H1 (cell line): ENCODE results near the gene ECD. TPM values are rescaled to one million over a fixed set of nuclear protein-coding genes. Genes with fewer than 3 reads are reported as not detected.

Experiments
- CTCF ChIA-PET: fragments of 300-600 bp; sonication (Branson Sonifier 250); formaldehyde crosslinking; loops from one replicate; lab custom pipeline; 2021; ENCODE audit not compliant: partially characterized antibody; lab: Charles Lee
- POLR2A ChIA-PET: fragments of 300-600 bp; sonication (Branson Sonifier 250); formaldehyde crosslinking; loops from one replicate; lab custom pipeline; 2021; ENCODE audit warnings: inconsistent platforms; ENCODE audit not compliant: partially characterized antibody; lab: Charles Lee
- DNase-seq, 2 experiments: peaks; one replicate each; pipeline versions ENCODE4 v3.0.0 to v3.0.0-alpha.2; 2010 to 2022; ENCODE audit warnings: low spot score in 2 of 2, low read depth in 1 of 2, mixed read lengths in 1 of 2
- FAIRE-seq: peaks from 2 replicates; lab custom pipeline; 2011; peaks lifted over from hg19 to GRCh38; lab: Jason Lieb, UNC
- H2AFZ ChIP-seq: 2 replicates; pipeline ENCODE4 v1.8.1; 2012; ENCODE audit warnings: low read length, inconsistent platforms
- H2AK5ac ChIP-seq: 2 replicates; pipeline ENCODE4 v1.6.1; 2013; ENCODE audit warnings: low read depth, low read length
- H2BK120ac ChIP-seq: replicated peaks from 2 replicates; pipeline ENCODE3; 2013; ENCODE audit warnings: low read depth, low read length, inconsistent platforms
- H2BK12ac ChIP-seq: 2 replicates; pipeline ENCODE4 v1.6.1; 2013; ENCODE audit warnings: low read depth, low read length
- H2BK15ac ChIP-seq: 2 replicates; pipeline ENCODE4 v1.6.1; 2013; ENCODE audit warnings: low read length
- H2BK20ac ChIP-seq: 2 replicates; pipeline ENCODE4 v1.6.1; 2013; ENCODE audit warnings: low read length
- H2BK5ac ChIP-seq: 2 replicates; pipeline ENCODE4 v1.6.1; 2013; ENCODE audit warnings: low read depth, low read length
- H3K14ac ChIP-seq: 2 replicates; pipeline ENCODE4 v1.6.1; 2013; ENCODE audit warnings: inconsistent platforms; ENCODE audit not compliant: insufficient read length
- H3K18ac ChIP-seq: 2 replicates; pipeline ENCODE4 v1.6.1; 2013; ENCODE audit warnings: low read length; ENCODE audit errors: extremely low read depth
- H3K23ac ChIP-seq: 2 replicates; pipeline ENCODE4 v1.6.1; 2013; ENCODE audit warnings: inconsistent platforms; ENCODE audit not compliant: insufficient read length
- H3K23me2 ChIP-seq: 2 replicates; pipeline ENCODE4 v1.6.1; 2013; ENCODE audit warnings: low read depth, low read length
- H3K27ac ChIP-seq: 2 replicates; pipeline ENCODE4 v1.6.1; 2011; ENCODE audit warnings: low read depth, low read length, inconsistent platforms
- H3K27me3 ChIP-seq, 4 experiments: replicated peaks in 1 of 4; 1 replicate in 1 of 4; 2 replicates in 3 of 4; pipeline versions ENCODE4 v1.6.1 to v1.8.1; 2011 to 2013; ENCODE audit warnings: low read length in 3 of 4, mild to moderate bottlenecking in 3 of 4, inconsistent platforms in 2 of 4, mixed read lengths in 2 of 4, moderate library complexity in 1 of 4; ENCODE audit not compliant: control insufficient read depth in 3 of 4, insufficient read depth in 3 of 4; ENCODE audit errors: extremely low read depth in 1 of 4
- H3K36me3 ChIP-seq, 4 experiments: 2 replicates each; pipeline versions ENCODE4 v1.6.1 to v1.8.1; 2011 to 2013; ENCODE audit warnings: mild to moderate bottlenecking in 4 of 4, low read length in 3 of 4, moderate library complexity in 2 of 4, control low read depth in 1 of 4, inconsistent platforms in 1 of 4; ENCODE audit not compliant: insufficient read depth in 4 of 4, control insufficient read depth in 2 of 4
- H3K4ac ChIP-seq: replicated peaks from 2 replicates; pipeline ENCODE3; 2013; ENCODE audit warnings: low read length, low read depth, mixed read lengths, inconsistent platforms; ENCODE audit not compliant: insufficient read length
- H3K4me1 ChIP-seq, 4 experiments: replicated peaks in 1 of 4; 1 replicate in 1 of 4; 2 replicates in 3 of 4; pipeline versions ENCODE4 v1.6.1 to v1.8.1; 2011 to 2013; ENCODE audit warnings: low read length in 3 of 4, inconsistent platforms in 2 of 4, mixed read lengths in 1 of 4; ENCODE audit not compliant: insufficient read depth in 4 of 4, control insufficient read depth in 3 of 4
- H3K4me2 ChIP-seq, 2 experiments: 2 replicates each; pipeline versions ENCODE4 v1.6.1 to v1.8.1; 2011 to 2013; ENCODE audit warnings: low read depth in 2 of 2, low read length in 2 of 2, control low read depth in 1 of 2, inconsistent platforms in 1 of 2, mild to moderate bottlenecking in 1 of 2; ENCODE audit not compliant: insufficient read depth in 1 of 2
- H3K4me3 ChIP-seq, 4 experiments: fragments of 200-600, 300-600 bp in 1 of 4; sonication (generic), shearing (Covaris generic), sonication (Bioruptor Twin) in 1 of 4; 2 replicates each; pipeline versions ENCODE4 v1.5.1 to v1.8.1; 2011 to 2016; ENCODE audit warnings: low read length in 4 of 4, low read depth in 3 of 4, control low read depth in 2 of 4, inconsistent platforms in 2 of 4, mild to moderate bottlenecking in 2 of 4, mixed read lengths in 1 of 4, moderate library complexity in 1 of 4; ENCODE audit not compliant: insufficient read depth in 2 of 4; ENCODE audit errors: extremely low read depth in 1 of 4
- H3K56ac ChIP-seq: replicated peaks from 2 replicates; pipeline ENCODE3; 2013; ENCODE audit warnings: low read depth, mild to moderate bottlenecking, mixed read lengths, low read length, inconsistent platforms; ENCODE audit not compliant: insufficient read length
- H3K79me1 ChIP-seq: 2 replicates; pipeline ENCODE4 v1.6.1; 2013; ENCODE audit warnings: low read depth, low read length, control low read depth
- H3K79me2 ChIP-seq, 2 experiments: 2 replicates each; pipeline versions ENCODE4 v1.6.1 to v1.8.1; 2012 to 2013; ENCODE audit warnings: low read length in 2 of 2, mild to moderate bottlenecking in 2 of 2, inconsistent platforms in 1 of 2; ENCODE audit not compliant: insufficient read depth in 2 of 2, control insufficient read depth in 1 of 2
- H3K9ac ChIP-seq, 4 experiments: replicated peaks in 1 of 4; 1 replicate in 1 of 4; 2 replicates in 3 of 4; pipeline versions ENCODE4 v1.6.1 to v1.8.1; 2011 to 2013; ENCODE audit warnings: low read depth in 3 of 4, low read length in 3 of 4, control low read depth in 2 of 4, mild to moderate bottlenecking in 2 of 4, moderate library complexity in 2 of 4, inconsistent platforms in 1 of 4; ENCODE audit errors: extremely low read depth in 1 of 4
- H3K9me3 ChIP-seq, 2 experiments: 2 replicates each; pipeline versions ENCODE4 v1.6.1 to v1.8.1; 2012 to 2013; ENCODE audit warnings: mild to moderate bottlenecking in 2 of 2, moderate library complexity in 2 of 2, control low read depth in 1 of 2, inconsistent platforms in 1 of 2, low read depth in 1 of 2, low read length in 1 of 2, mixed read lengths in 1 of 2; ENCODE audit not compliant: insufficient read depth in 2 of 2
- H4K20me1 ChIP-seq, 2 experiments: replicated peaks in 1 of 2; 2 replicates each; pipeline versions ENCODE3 to v1.8.1; 2011 to 2013; ENCODE audit warnings: inconsistent platforms in 2 of 2, low read length in 2 of 2, mild to moderate bottlenecking in 1 of 2; ENCODE audit not compliant: insufficient read depth in 2 of 2, control insufficient read depth in 1 of 2
- H4K5ac ChIP-seq: 2 replicates; pipeline ENCODE4 v1.6.1; 2013; ENCODE audit warnings: low read length, low read depth, mixed read lengths, inconsistent platforms; ENCODE audit not compliant: insufficient read length
- H4K8ac ChIP-seq: 2 replicates; pipeline ENCODE4 v1.8.0; 2013; ENCODE audit warnings: mild to moderate bottlenecking, moderate library complexity, low read length, inconsistent platforms; ENCODE audit not compliant: insufficient read depth; ENCODE audit errors: extremely low read depth
- H4K91ac ChIP-seq: replicated peaks from 2 replicates; pipeline ENCODE3; 2013; ENCODE audit warnings: low read length, mixed read lengths, inconsistent platforms; ENCODE audit not compliant: insufficient read length
- BCL11A ChIP-seq, 2 experiments: IDR thresholded peaks; one replicate each; pipeline ENCODE4 v1.6.1; 2011; ENCODE audit warnings: low read depth in 2 of 2, low read length in 2 of 2, mild to moderate bottlenecking in 2 of 2
- CHD1 ChIP-seq: IDR thresholded peaks from 2 replicates; pipeline ENCODE4 v1.6.1; 2012; ENCODE audit warnings: low read depth, low read length, improper control_type of control experiment
- CHD2 ChIP-seq: IDR thresholded peaks from 2 replicates; pipeline ENCODE4 v1.6.1; 2012; ENCODE audit warnings: low read length, improper control_type of control experiment
- CREB1 ChIP-seq: IDR thresholded peaks from 2 replicates; pipeline ENCODE4 v1.6.1; 2012; ENCODE audit warnings: inconsistent platforms
- CTBP2 ChIP-seq: IDR thresholded peaks from 2 replicates; pipeline ENCODE4 v1.7.0; 2011; ENCODE audit warnings: borderline replicate concordance, mild to moderate bottlenecking, moderate library complexity, mixed read lengths, low read length; ENCODE audit not compliant: insufficient read depth, insufficient read length
- CTCF ChIP-seq, 3 experiments: IDR thresholded peaks; 1 replicate in 2 of 3; 2 replicates in 1 of 3; pipeline versions ENCODE4 v1.5.1 to v1.6.1; 2011; ENCODE audit warnings: low read length in 3 of 3, mild to moderate bottlenecking in 3 of 3, inconsistent platforms in 2 of 3, low read depth in 1 of 3, moderate library complexity in 1 of 3; ENCODE audit not compliant: insufficient read depth in 1 of 3; ENCODE audit errors: control extremely low read depth in 1 of 3
- EGR1 ChIP-seq: IDR thresholded peaks from 2 replicates; pipeline ENCODE4 v1.6.1; 2011; ENCODE audit warnings: low read depth, low read length, borderline replicate concordance
- PHF8 ChIP-seq: fragments of 200-600 bp; sonication (generic); conservative IDR thresholded peaks from 2 replicates; pipeline ENCODE4 v1.7.1; 2012; ENCODE audit warnings: low read depth, mild to moderate bottlenecking, inconsistent platforms, low read length, moderate library complexity
- RAD21 ChIP-seq, 2 experiments: IDR thresholded peaks in 1 of 2; conservative IDR thresholded peaks in 1 of 2; 2 replicates each; pipeline ENCODE4 v1.6.1; 2011; ENCODE audit warnings: low read depth in 2 of 2, low read length in 2 of 2, improper control_type of control experiment in 1 of 2, inconsistent platforms in 1 of 2, mild to moderate bottlenecking in 1 of 2, moderate library complexity in 1 of 2
- TAF7 ChIP-seq: optimal IDR thresholded peaks from 2 replicates; pipeline ENCODE3; 2011; ENCODE audit warnings: low read depth, mild to moderate bottlenecking, inconsistent platforms, low read length, moderate library complexity, borderline replicate concordance
- YY1 ChIP-seq: IDR thresholded peaks from 2 replicates; pipeline ENCODE4 v1.6.1; 2011; ENCODE audit warnings: low read depth, mild to moderate bottlenecking, low read length
- WGBS, 2 experiments: shearing (Covaris generic) in 1 of 2; methylation state at CpG; one replicate each; pipeline versions ENCODE4 v1.1.6 to v1.1.7; 2013 to 2015; ENCODE audit warnings: low lambda C conversion rate in 2 of 2, mixed read lengths in 2 of 2, inconsistent platforms in 1 of 2, low coverage in 1 of 2, missing lambda C conversion rate in 1 of 2; ENCODE audit not compliant: insufficient replicate concordance in 2 of 2, insufficient coverage in 1 of 2, insufficient read length in 1 of 2; ENCODE audit errors: extremely low coverage in 1 of 2, missing lambda C conversion rate in 1 of 2; 5-methylcytosine and 5-hydroxymethylcytosine counted together
- polyA plus RNA-seq, 7 experiments: library from polyadenylated mRNA; depleted of rRNA in 3 of 7; stranded (reverse) in 5 of 7; unstranded in 2 of 7; fragments of >200 nt in 5 of 7; fragments of 200-250 nt in 2 of 7; gene quantifications; 1 replicate in 5 of 7; 2 replicates in 1 of 7; 4 replicates in 1 of 7; pipeline versions ENCODE4 v1.2.1 to v1.2.3, GENCODE V29; 2011 to 2013; ENCODE audit warnings: missing spikeins in 2 of 7, mixed read lengths in 2 of 7
- total RNA-seq: library from RNA; stranded (reverse); fragmentation: NEBNext Ultra II Directional; extraction: Animal tissue kit (Norgen Biotek cat#: 25700); gene quantifications from 2 replicates; pipeline ENCODE4 v1.2.1, GENCODE V29; 2021

The ECD gene
- total and polyA plus RNA-seq, 2 of the 8 experiments (the other 6 are each of a cell fraction or from before 2014, with no cell fraction given): 27.1 to 38.0 TPM

- H3K14ac ChIP-seq: no peak overlapping the region
- CTCF ChIA-PET: interaction anchor here (0.6 to 1.2 kb wide), 5 partner anchors 9 to 211 kb away, joined by 3 to 4 read pairs (median 3); no protein-coding TSS in a partner anchor
- 90% methylated on average over 2 of the region's 2 CpGs; no CpG with 5 or more reads in 1 of the 2 experiments for WGBS, 2 experiments
Measured at GRCh38 chr10:73139251-73139650, 28.6 kb downstream of the ECD start.

More at GRCh38 chr10:73139251-73139650, 28.6 kb downstream of the ECD start:
- H3K23me2 ChIP-seq: no peaks in the 10 kb centered on the region
- H3K4ac ChIP-seq: no peak overlapping the region
- H3K4me2 ChIP-seq: no peak overlapping the region
- no peak overlapping the region for H2BK5ac ChIP-seq
- H3K18ac ChIP-seq: no peak overlapping the region
- H3K79me1 ChIP-seq: no peaks in the 10 kb centered on the region
- no peak for FAIRE-seq
- no peak overlapping the region for H2BK15ac ChIP-seq
- no peak overlapping the region for H2BK12ac ChIP-seq
- H2AFZ ChIP-seq: no peak overlapping the region
- POLR2A ChIA-PET: interaction anchor here (0.8 kb wide), 1 partner anchor 90 kb away, joined by 3 read pairs; no protein-coding TSS in a partner anchor
- H3K4me1 ChIP-seq: no peaks in the 10 kb centered on the region
- no peaks in the 10 kb centered on the region for H3K27me3 ChIP-seq
- H3K9me3 ChIP-seq: no peaks in the 10 kb centered on the region
- H3K4me3 ChIP-seq: no peak overlapping the region
- H3K79me2 ChIP-seq: no peaks in the 10 kb centered on the region
- no peak for DNase-seq
- H2BK120ac ChIP-seq: no peak overlapping the region
- H3K36me3 ChIP-seq: peaks cover 6 to 52% (median 35%) of the 10 kb centered on the region in 4 experiments; a peak in 7 of 8 replicates
- H3K9ac ChIP-seq: no peak overlapping the region
- H4K20me1 ChIP-seq: no peaks in the 10 kb centered on the region
- no peak overlapping the region for H4K8ac ChIP-seq
- no peak overlapping the region for H3K56ac ChIP-seq
- no peak overlapping the region for H4K5ac ChIP-seq
- no peak for TF ChIP-seq CHD1
- no peak for TF ChIP-seq CHD2
- no peak for TF ChIP-seq CTCF (IDR thresholded peaks at IDR 0.05; ENCODE audit: control extremely low read depth in 1 of 3, insufficient read depth in 1 of 3, low read depth in 1 of 3, low read length in 3 of 3)
- TF ChIP-seq CREB1: no peak
- TF ChIP-seq RAD21 (IDR thresholded peaks at IDR 0.05 in 1 of 2, conservative IDR thresholded peaks at IDR 0.05 in 1 of 2; ENCODE audit: low read depth in 2 of 2, low read length in 2 of 2): no peak
- no peak for TF ChIP-seq EGR1
- no peak for TF ChIP-seq BCL11A (IDR thresholded peaks at IDR 0.05; ENCODE audit: low read depth in 2 of 2, low read length in 2 of 2)
- no peak for TF ChIP-seq CTBP2
- no peak for TF ChIP-seq YY1
- no peak for TF ChIP-seq PHF8
- TF ChIP-seq TAF7: no peak
- no peak overlapping the region for H2BK20ac ChIP-seq
- H2AK5ac ChIP-seq: no peak overlapping the region
- no peak overlapping the region for H3K27ac ChIP-seq
- no peak overlapping the region for H3K23ac ChIP-seq
- H4K91ac ChIP-seq: no peak overlapping the region
